Stimulated activated CD8-positive, alpha-beta memory T cell treated with anti-CD3 and anti-CD28 coated beads, Interleukin-2, amount 100 ng/mL, for 1 hour (primary cell): ENCODE measurements around the gene MEGF8.

Experiments used
- DNase-seq, 2 donors: peaks; one replicate each; pipeline ENCODE4 v3.0.0-alpha.2; 2020; ENCODE audit warnings: low read depth in 2 of 2

MEGF8 gene

DNA sequence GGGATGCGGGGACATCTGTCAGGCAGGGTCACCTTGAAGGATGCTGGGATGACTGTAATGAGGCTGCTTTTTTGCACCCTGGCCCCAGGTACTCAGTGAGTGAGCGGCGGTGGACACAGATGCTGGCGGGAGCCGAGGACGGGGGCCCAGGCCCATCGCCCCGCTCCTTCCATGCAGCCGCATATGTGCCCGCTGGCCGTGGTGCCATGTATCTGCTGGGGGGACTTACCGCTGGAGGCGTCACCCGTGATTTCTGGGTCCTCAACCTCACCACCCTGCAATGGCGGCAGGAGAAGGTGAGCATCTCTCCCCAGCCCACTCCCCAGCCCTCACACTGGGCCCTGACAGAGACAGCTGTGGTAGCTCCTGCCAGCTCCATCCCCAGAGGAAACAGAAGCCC lies 31.3 kb downstream of the MEGF8 start:
- no peak for DNase-seq

- no peak for DNase-seq
These were observed 31.9 kb downstream of the MEGF8 start for GRCh38 chr19:42357290-42357689.

GRCh38 chr19:42360787-42361544 lies 35.5 kb downstream of the MEGF8 start:
- DNase-seq, result no peak

- DNase-seq, result no peak
These were observed 36.1 kb downstream of the MEGF8 start for GRCh38 chr19:42361545-42361910.

DNA sequence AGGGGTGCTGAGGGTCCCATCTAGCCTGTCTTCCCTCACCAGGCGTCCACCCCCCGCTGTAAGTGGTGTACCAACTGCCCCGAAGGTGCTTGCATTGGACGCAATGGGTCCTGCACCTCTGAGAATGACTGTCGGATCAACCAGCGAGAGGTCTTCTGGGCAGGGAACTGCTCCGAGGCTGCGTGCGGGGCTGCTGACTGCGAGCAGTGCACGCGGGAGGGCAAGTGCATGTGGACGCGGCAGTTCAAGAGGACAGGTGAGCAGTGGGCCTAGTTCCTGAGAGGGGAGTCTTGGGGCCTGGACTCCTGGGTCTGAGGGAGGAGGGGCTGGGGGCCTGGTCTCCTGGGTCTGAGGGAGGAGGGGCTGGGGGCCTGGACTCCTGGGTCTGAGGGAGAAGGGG lies 36.9 kb downstream of the MEGF8 start:
- no peak for DNase-seq

- DNase-seq, result no peak
These were observed 37.5 kb downstream of the MEGF8 start for GRCh38 chr19:42362891-42363440.

GRCh38 chr19:42363614-42364346 lies 38.3 kb downstream of the MEGF8 start:
- no peak for DNase-seq

DNA sequence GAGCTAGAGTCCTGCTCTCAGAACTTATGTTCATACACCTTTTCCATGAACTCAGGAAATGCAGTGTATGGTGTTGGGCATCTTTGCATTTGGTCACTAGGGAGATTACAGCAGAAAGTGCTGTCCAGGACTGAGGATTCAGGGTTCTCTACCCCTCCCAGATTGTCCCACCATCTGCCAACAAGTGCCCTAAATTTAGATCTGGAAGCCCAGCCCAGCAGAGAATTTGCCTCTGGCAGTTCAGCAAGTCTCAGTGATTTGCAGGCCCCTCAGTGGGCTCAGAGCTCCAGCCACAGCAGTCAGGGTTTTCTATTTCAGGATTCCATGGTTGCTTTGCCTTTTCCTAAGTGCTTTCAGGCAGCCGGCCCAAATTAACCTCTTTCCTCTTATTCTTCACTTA lies 41.2 kb downstream of the MEGF8 start:
- no peak for DNase-seq

- no peak for DNase-seq
These were observed 42.5 kb downstream of the MEGF8 start for GRCh38 chr19:42367929-42368328.

- DNase-seq, result no peak
These were observed 42.9 kb downstream of the MEGF8 start for GRCh38 chr19:42368360-42368759.

- DNase-seq, result no peak
These were observed 43.3 kb downstream of the MEGF8 start for GRCh38 chr19:42368765-42369164.

- DNase-seq, result no peak
These were observed 44.1 kb downstream of the MEGF8 start for GRCh38 chr19:42369433-42370067.

DNA sequence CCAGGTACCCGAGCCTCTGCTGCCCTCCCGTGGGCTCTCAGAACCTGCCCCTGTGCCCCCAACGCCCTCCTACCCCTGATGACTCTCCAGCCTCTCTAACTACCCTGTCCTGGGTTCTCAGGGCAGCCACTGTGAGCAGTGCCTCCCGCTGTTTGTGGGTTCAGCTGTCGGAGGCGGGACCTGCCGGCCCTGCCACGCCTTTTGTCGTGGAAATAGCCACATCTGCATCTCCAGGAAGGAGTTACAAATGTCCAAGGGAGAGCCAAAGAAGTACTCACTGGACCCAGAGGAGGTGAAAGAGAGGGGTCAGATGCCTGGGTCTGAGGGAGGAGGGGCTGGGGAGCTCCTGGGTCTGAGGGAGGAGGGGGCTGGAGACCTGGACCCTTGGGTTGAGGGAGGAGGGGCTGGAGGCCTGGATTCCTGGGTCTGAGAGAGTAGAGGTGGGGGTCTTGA lies 44.7 kb downstream of the MEGF8 start:
- no peak for DNase-seq

- no peak for DNase-seq
These were observed 45.3 kb downstream of the MEGF8 start for GRCh38 chr19:42370626-42371175.

- DNase-seq, result no peak
These were observed 49.5 kb downstream of the MEGF8 start for GRCh38 chr19:42374826-42375376.

GRCh38 chr19:42375415-42376176 lies 50.2 kb downstream of the MEGF8 start:
- DNase-seq, result no peak

DNA sequence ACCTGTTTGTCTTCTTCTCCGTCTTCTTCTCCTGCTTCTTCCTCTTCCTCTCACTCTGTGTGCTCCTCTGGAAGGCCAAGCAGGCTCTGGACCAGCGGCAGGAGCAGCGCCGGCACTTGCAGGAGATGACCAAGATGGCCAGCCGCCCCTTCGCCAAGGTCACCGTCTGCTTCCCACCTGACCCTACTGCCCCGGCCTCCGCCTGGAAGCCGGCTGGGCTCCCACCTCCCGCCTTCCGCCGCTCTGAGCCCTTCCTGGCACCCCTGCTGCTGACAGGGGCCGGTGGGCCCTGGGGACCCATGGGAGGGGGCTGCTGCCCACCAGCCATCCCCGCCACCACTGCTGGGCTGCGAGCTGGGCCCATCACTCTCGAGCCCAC lies 50.7 kb downstream of the MEGF8 start:
- DNase-seq, result no peak

- no peak for DNase-seq
These were observed 53.1 kb downstream of the MEGF8 start for GRCh38 chr19:42378225-42379215.

DNA sequence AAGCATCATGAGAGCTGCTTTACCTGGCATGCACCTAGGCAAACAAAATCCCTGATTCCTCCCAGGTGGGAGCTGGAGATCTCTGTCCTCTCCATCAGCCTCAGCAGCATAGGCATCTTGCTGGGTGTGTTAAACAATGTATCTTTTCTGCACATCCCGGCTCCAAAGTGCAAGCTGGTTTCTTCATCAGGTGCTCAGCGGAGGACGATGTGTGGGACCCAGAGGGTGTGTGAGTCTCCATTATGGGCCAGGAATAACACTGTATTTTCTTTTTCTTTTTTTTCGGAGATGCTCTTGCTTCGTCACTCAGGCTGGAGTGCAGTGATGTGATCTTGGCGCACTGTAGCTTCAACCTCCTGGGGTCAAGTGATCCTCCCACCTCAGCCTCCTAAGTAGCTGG lies 54.7 kb downstream of the MEGF8 start:
- DNase-seq, result no peak
